Fibroblast of skin of back (primary cell): Measurements from ENCODE around the gene SPECC1.
"Not testable (repeated sequence)": the region's sequence is repeated elsewhere in the genome, so short reads cannot be mapped to it uniquely, and the experiment has no call there.

Source experiments
- DNase-seq: peaks from one replicate; pipeline ENCODE4 v3.0.0-alpha.2; 2013

SPECC1 gene

GRCh38 chr17:20142268-20142667, 133.1 kb downstream of the SPECC1 start:
- no peak for DNase-seq

GRCh38 chr17:20143740-20144139, 134.6 kb downstream of the SPECC1 start:
- no peak for DNase-seq

GRCh38 chr17:20145567-20145966, 136.4 kb downstream of the SPECC1 start:
- DNase-seq, result no peak

- DNase-seq, result no peak
Measured at GRCh38 chr17:20149251-20149650, 140.1 kb downstream of the SPECC1 start.

- no peak for DNase-seq
Measured at GRCh38 chr17:20151174-20151573, 142.0 kb downstream of the SPECC1 start.

GRCh38 chr17:20153231-20153630, 144.1 kb downstream of the SPECC1 start:
- no peak for DNase-seq

GRCh38 chr17:20154286-20155000, 145.3 kb downstream of the SPECC1 start:
- DNase-seq, result no peak

GRCh38 chr17:20155258-20156195, 146.4 kb downstream of the SPECC1 start:
- DNase-seq, result peak; percentile 88

- DNase-seq, result peak; percentile 11
Measured at GRCh38 chr17:20156196-20157000, 147.2 kb downstream of the SPECC1 start.

GRCh38 chr17:20157001-20157310, 147.8 kb downstream of the SPECC1 start:
- no peak for DNase-seq

GRCh38 chr17:20158580-20158979, 149.4 kb downstream of the SPECC1 start:
- no peak for DNase-seq

GRCh38 chr17:20159406-20160069, 150.4 kb downstream of the SPECC1 start:
- DNase-seq, result no peak

GRCh38 chr17:20165516-20165915, 156.4 kb downstream of the SPECC1 start:
- DNase-seq, result not testable (repeated sequence)

- DNase-seq, result no peak
Measured at GRCh38 chr17:20170085-20170484, 160.9 kb downstream of the SPECC1 start.

GRCh38 chr17:20171741-20172365, 162.7 kb downstream of the SPECC1 start:
- DNase-seq, result no peak

GRCh38 chr17:20172376-20172775, 163.2 kb downstream of the SPECC1 start:
- no peak for DNase-seq

GRCh38 chr17:20173091-20173490, 163.9 kb downstream of the SPECC1 start:
- no peak for DNase-seq

- no peak for DNase-seq
Measured at GRCh38 chr17:20174588-20175265, 165.6 kb downstream of the SPECC1 start.

- DNase-seq, result no peak
Measured at GRCh38 chr17:20179041-20179440, 169.9 kb downstream of the SPECC1 start.

GRCh38 chr17:20180661-20181060, 171.5 kb downstream of the SPECC1 start:
- no peak for DNase-seq

- no peak for DNase-seq
Measured at GRCh38 chr17:20184181-20184580, 175.0 kb downstream of the SPECC1 start.
